GM12878 (cell line): ENCODE results near the gene RAD51B. TPM values are rescaled to one million over a fixed set of nuclear protein-coding genes. Genes with fewer than 3 reads are reported as not detected.

Experiments
- ATAC-seq: fragments of 200-7000 bp; cut with Tn5 transposase; 3 replicates; pipeline ENCODE4 v1.9.1; 2020; ENCODE audit warnings: mild to moderate bottlenecking, moderate library complexity
- BruUV-seq: library from RNA; stranded (reverse); fragments of 400-500 nt; replicated peaks from 2 replicates; lab custom pipeline; 2021; lab: Mats Ljungman, UMichigan
- CTCF ChIA-PET: fragments of 300-600 bp; sonication (Branson Sonifier 250); formaldehyde crosslinking; extraction: SDS; loops from one replicate; lab custom pipeline; 2021; ENCODE audit warnings: inconsistent platforms; lab: Yijun Ruan, JAX
- POLR2A ChIA-PET: fragments of 350-600 bp; formaldehyde crosslinking; extraction: SDS; loops from one replicate; lab custom pipeline; 2021; ENCODE audit warnings: inconsistent platforms; lab: Charles Lee
- RAD21 ChIA-PET: fragments of 300-600 bp; sonication (Branson Sonifier 250); formaldehyde crosslinking; loops from one replicate; lab custom pipeline; 2023; ENCODE audit warnings: antibody characterized with exemption; ENCODE audit not compliant: unreplicated experiment; lab: Charles Lee
- SMC1A ChIA-PET: fragments of 300-600 bp; sonication (Branson Sonifier 250); formaldehyde crosslinking; loops from one replicate; lab custom pipeline; 2023; ENCODE audit not compliant: unreplicated experiment, uncharacterized antibody; lab: Charles Lee
- DNase-seq: peaks from one replicate; pipeline ENCODE4 v3.0.0-alpha.2; 2011; ENCODE audit warnings: low read depth, low spot score
- FAIRE-seq: peaks from 3 replicates; lab custom pipeline; 2011; peaks lifted over from hg19 to GRCh38; lab: Jason Lieb, UNC
- H2AFZ ChIP-seq: 2 replicates; pipeline ENCODE4 v1.6.0; 2011; ENCODE audit warnings: low read depth, low read length, control low read depth; ENCODE audit not compliant: control insufficient read depth
- H3K27ac ChIP-seq: 2 replicates; pipeline ENCODE4 v1.5.1; 2011; ENCODE audit warnings: control low read depth; ENCODE audit not compliant: control insufficient read depth, insufficient read depth
- H3K27me3 ChIP-seq, 2 experiments: replicated peaks in 1 of 2; 2 replicates each; pipeline versions ENCODE4 v1.6.0 to v1.6.1; 2011; ENCODE audit warnings: low read length in 1 of 2; ENCODE audit not compliant: control insufficient read depth in 2 of 2, insufficient read depth in 2 of 2
- H3K36me3 ChIP-seq, 2 experiments: 2 replicates each; pipeline ENCODE4 v1.5.1; 2011; ENCODE audit warnings: low read length in 1 of 2; ENCODE audit not compliant: control insufficient read depth in 2 of 2, insufficient read depth in 2 of 2
- H3K4me1 ChIP-seq: 2 replicates; pipeline ENCODE4 v1.6.1; 2011; ENCODE audit warnings: mild to moderate bottlenecking, low read length, moderate library complexity, mixed read lengths; ENCODE audit not compliant: control insufficient read depth, insufficient read depth
- H3K4me2 ChIP-seq: 2 replicates; pipeline ENCODE4 v1.6.0; 2011; ENCODE audit warnings: control low read depth; ENCODE audit not compliant: control insufficient read depth, insufficient read depth
- H3K4me3 ChIP-seq: fragments of 200-600 bp; sonication (generic); 2 replicates; pipeline ENCODE4 v1.5.1; 2016
- H3K79me2 ChIP-seq: 2 replicates; pipeline ENCODE4 v1.6.0; 2011; ENCODE audit warnings: low read length; ENCODE audit not compliant: control insufficient read depth, insufficient read depth
- H3K9ac ChIP-seq: 2 replicates; pipeline ENCODE4 v1.8.0; 2011; ENCODE audit warnings: low read length, control low read depth, mixed read lengths; ENCODE audit not compliant: control insufficient read depth, insufficient read depth
- H3K9me3 ChIP-seq: replicated peaks from 3 replicates; pipeline ENCODE4 v1.5.1; 2011; ENCODE audit warnings: mild to moderate bottlenecking, low read length; ENCODE audit not compliant: control insufficient read depth, insufficient read depth
- H4K20me1 ChIP-seq: 2 replicates; pipeline ENCODE4 v1.6.0; 2011; ENCODE audit not compliant: control insufficient read depth, insufficient read depth
- ATF7 ChIP-seq: fragments of 450-650 bp; IDR thresholded peaks from 2 replicates; pipeline ENCODE4 v1.6.1; 2016; ENCODE audit warnings: low read depth, mild to moderate bottlenecking
- CEBPB ChIP-seq, 2 experiments: fragments of 150-350 bp in 1 of 2; IDR thresholded peaks; 2 replicates each; pipeline ENCODE4 v1.6.1; 2012 to 2014; ENCODE audit warnings: low read depth in 2 of 2, low read length in 2 of 2, borderline replicate concordance in 1 of 2, inconsistent platforms in 1 of 2
- E2F8 ChIP-seq: fragments of 450-650 bp; IDR thresholded peaks from 2 replicates; pipeline ENCODE4 v1.6.1; 2018; ENCODE audit warnings: mild to moderate bottlenecking, low read depth, moderate library complexity; ENCODE audit not compliant: partially characterized antibody
- HCFC1 ChIP-seq: fragments of 150-350 bp; IDR thresholded peaks from 2 replicates; pipeline ENCODE4 v1.6.1; 2014; ENCODE audit warnings: low read length
- KAT2A ChIP-seq: conservative IDR thresholded peaks from 2 replicates; pipeline ENCODE4 v1.6.1; 2011; ENCODE audit warnings: low read depth, low read length; ENCODE audit not compliant: control insufficient read depth
- NRF1 ChIP-seq: conservative IDR thresholded peaks from 2 replicates; pipeline ENCODE4 v1.6.1; 2011; ENCODE audit warnings: mild to moderate bottlenecking, low read depth, low read length, improper control_type of control experiment
- RAD21 ChIP-seq: IDR thresholded peaks from 2 replicates; pipeline ENCODE4 v1.6.1; 2011; ENCODE audit warnings: mild to moderate bottlenecking, low read depth, low read length, moderate library complexity; ENCODE audit not compliant: insufficient read depth
- RELA ChIP-seq: fragments of 450-650 bp; IDR thresholded peaks from 2 replicates; pipeline ENCODE4 v1.8.0; 2014; ENCODE audit warnings: borderline replicate concordance; ENCODE audit not compliant: partially characterized antibody
- SMC3 ChIP-seq: IDR thresholded peaks from 2 replicates; pipeline ENCODE4 v1.6.1; 2011; ENCODE audit warnings: low read length, improper control_type of control experiment, borderline replicate concordance
- STAT3 ChIP-seq: IDR thresholded peaks from 2 replicates; pipeline ENCODE4 v1.6.1; 2011; ENCODE audit warnings: low read depth, low read length, improper control_type of control experiment
- WGBS: methylation state at CpG from one replicate; pipeline ENCODE4 v1.1.6; 2016; ENCODE audit warnings: low lambda C conversion rate; ENCODE audit not compliant: insufficient replicate concordance, insufficient coverage; ENCODE audit errors: missing lambda C conversion rate; 5-methylcytosine and 5-hydroxymethylcytosine counted together
- in situ Hi-C: fragments of 300-500 bp; cut with MboI; formaldehyde crosslinking; loops from 9 replicates; pipeline ENCODE4 v1.14.3; 2018; ENCODE audit warnings: mixed read lengths
- intact Hi-C: fragments of 100-400 bp; cut with micrococcal nuclease; formaldehyde crosslinking; loops from one replicate; pipeline ENCODE4 v1.14.2; 2022; ENCODE audit not compliant: unreplicated experiment
- polyA plus RNA-seq, 11 experiments: library from polyadenylated mRNA; depleted of rRNA in 4 of 11; unstranded in 6 of 11; stranded (reverse) in 5 of 11; fragments of >200 nt; fragmentation: Nextera tagmentation in 4 of 11; fragmentation: Illumina TruSeq in 1 of 11; extraction: Ambion mirVana in 4 of 11; extraction: Trizol in 1 of 11; gene quantifications; 1 replicate in 1 of 11; 2 replicates in 10 of 11; pipeline versions ENCODE4 v1.2.1 to v1.2.3, GENCODE V29; 2011 to 2016; ENCODE audit warnings: inconsistent platforms in 2 of 11, missing spikeins in 2 of 11, low read depth in 1 of 11
- total RNA-seq, 4 experiments: library from RNA; depleted of rRNA in 3 of 4; stranded (reverse); fragments of >200 nt in 3 of 4; fragmentation: Illumina TruSeq in 1 of 4; extraction: Trizol in 1 of 4; gene quantifications; 2 replicates each; pipeline versions ENCODE4 v1.2.1 to v1.2.3, GENCODE V29; 2013 to 2021

The RAD51B gene
- total and polyA plus RNA-seq, 10 of the 15 experiments (the other 5 are each of a cell fraction or from before 2014, with no cell fraction given), result 9.8 to 26.8 (median 21.3) TPM

DNA sequence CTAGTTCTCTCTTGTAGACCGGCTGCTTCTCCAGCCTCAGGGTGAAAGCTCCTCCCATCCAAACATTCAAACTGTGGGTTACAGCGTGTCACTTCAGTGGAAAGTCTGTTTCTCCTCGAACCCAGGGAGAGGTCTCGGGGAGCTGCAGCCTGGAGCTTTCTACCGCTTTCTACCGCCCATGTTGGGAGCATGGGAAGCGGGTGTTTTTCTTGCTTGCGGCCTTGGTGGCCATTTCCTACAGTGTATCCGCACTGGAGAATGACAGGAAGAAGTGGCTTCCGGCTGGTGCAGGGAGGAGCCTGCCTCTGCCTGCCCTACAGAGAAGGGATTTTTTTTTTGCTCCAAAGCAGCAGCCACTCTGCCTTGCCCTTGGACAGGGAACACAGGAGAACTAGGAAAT, 952.1 kb downstream of the RAD51B start:
- RAD21 ChIA-PET, result no interaction called here
- CTCF ChIA-PET, result no interaction called here
- no peak for DNase-seq
- 72% methylated on average over 10 of the region's 10 CpGs for WGBS
- Histone ChIP-seq H4K20me1 (no peaks in the 10 kb centered on the region), H3K27ac (no peak overlapping the region), H3K36me3 (no peaks in the 10 kb centered on the region), H3K9me3 (peaks cover 2% of the 10 kb centered on the region; the same call in 1 of the 3 replicates), H3K27me3 (no peaks in the 10 kb centered on the region), H3K9ac (no peak overlapping the region), H3K79me2 (no peaks in the 10 kb centered on the region), H3K4me2 (no peak overlapping the region), H3K4me1 (no peaks in the 10 kb centered on the region), H2AFZ (no peak overlapping the region), H3K4me3 (no peak overlapping the region)
- no TSS peak for BruUV-seq
- no peak for FAIRE-seq
- SMC1A ChIA-PET, result interaction anchor here (1.0 kb wide), 1 partner anchor 141 kb away, joined by 4 read pairs; no protein-coding TSS in a partner anchor
- intact Hi-C loops, result no loop called here
- TF ChIP-seq RAD21 (no peak), RELA (no peak), E2F8 (no peak), KAT2A (no peak), SMC3 (no peak), ATF7 (no peak), CEBPB (IDR thresholded peaks at IDR 0.05; ENCODE audit: borderline replicate concordance in 1 of 2, low read depth in 2 of 2, low read length in 2 of 2) (no peak), NRF1 (no peak), STAT3 (no peak), HCFC1 (no peak)
- POLR2A ChIA-PET, result interaction anchor here (1.0 kb wide), 1 partner anchor 12 kb away, joined by 3 read pairs; no protein-coding TSS in a partner anchor
- ATAC-seq, result no peak
- in situ Hi-C loops, result no loop called here
